Stomach smooth muscle (tissue), 2 donors: Measurements from ENCODE around the gene ROR2.

Experiments
- H3K27ac ChIP-seq: one replicate; pipeline ENCODE4 v1.7.0; 2013; ENCODE audit warnings: mild to moderate bottlenecking, low read length, inconsistent platforms
- H3K27me3 ChIP-seq, 2 donors: one replicate each; pipeline ENCODE4 v1.7.0; 2013; ENCODE audit warnings: low read length in 2 of 2; ENCODE audit not compliant: insufficient read depth in 2 of 2, control insufficient read depth in 1 of 2
- H3K36me3 ChIP-seq, 2 donors: one replicate each; pipeline ENCODE4 v1.7.0; 2013; ENCODE audit warnings: low read length in 2 of 2; ENCODE audit not compliant: control insufficient read depth in 2 of 2, insufficient read depth in 2 of 2
- H3K4me1 ChIP-seq: one replicate; pipeline ENCODE4 v1.7.0; 2013; ENCODE audit warnings: low read length; ENCODE audit not compliant: control insufficient read depth, insufficient read depth
- H3K4me3 ChIP-seq, 2 donors: one replicate each; pipeline ENCODE4 v1.7.0; 2013; ENCODE audit warnings: low read length in 2 of 2
- H3K9ac ChIP-seq, 2 donors: one replicate each; pipeline ENCODE4 v1.7.0; 2013; ENCODE audit warnings: low read length in 2 of 2, mild to moderate bottlenecking in 1 of 2
- H3K9me3 ChIP-seq, 2 donors: one replicate each; pipeline ENCODE4 v1.7.0; 2013; ENCODE audit warnings: low read length in 2 of 2; ENCODE audit not compliant: control insufficient read depth in 2 of 2
- donor health status: healthy.
- donor health status: Pancreatic carcinoma.

Gene ROR2

DNA sequence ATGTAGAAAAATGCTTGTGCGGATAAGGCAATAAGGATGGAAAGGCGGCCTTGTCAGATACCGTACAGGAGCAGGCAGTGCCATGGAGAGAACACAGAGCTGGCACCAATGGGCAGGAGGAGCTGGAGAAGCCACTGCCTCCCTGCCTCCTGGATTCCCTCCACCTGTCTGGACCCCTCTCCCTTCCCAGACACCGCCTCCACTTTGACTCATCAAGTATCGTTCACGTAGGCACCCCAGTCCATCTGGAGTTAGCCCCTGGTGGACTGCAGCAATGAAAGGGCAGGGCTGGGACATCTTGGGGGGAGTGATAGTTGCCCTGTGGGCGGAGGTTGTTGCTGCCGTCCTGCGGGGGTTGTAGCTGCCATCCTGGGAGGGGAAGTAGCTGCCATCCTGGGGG lies 232.0 kb downstream of the ROR2 start:
- H3K36me3 ChIP-seq, result peaks cover 10% of the 10 kb centered on the region in 2 donors
- no peaks in the 10 kb centered on the region for H3K9me3 ChIP-seq
- no peak overlapping the region for H3K9ac ChIP-seq
- no peak overlapping the region for H3K27ac ChIP-seq
- H3K4me3 ChIP-seq, result no peak overlapping the region
- H3K4me1 ChIP-seq, result peaks cover 4% of the 10 kb centered on the region
- no peaks in the 10 kb centered on the region for H3K27me3 ChIP-seq

DNA sequence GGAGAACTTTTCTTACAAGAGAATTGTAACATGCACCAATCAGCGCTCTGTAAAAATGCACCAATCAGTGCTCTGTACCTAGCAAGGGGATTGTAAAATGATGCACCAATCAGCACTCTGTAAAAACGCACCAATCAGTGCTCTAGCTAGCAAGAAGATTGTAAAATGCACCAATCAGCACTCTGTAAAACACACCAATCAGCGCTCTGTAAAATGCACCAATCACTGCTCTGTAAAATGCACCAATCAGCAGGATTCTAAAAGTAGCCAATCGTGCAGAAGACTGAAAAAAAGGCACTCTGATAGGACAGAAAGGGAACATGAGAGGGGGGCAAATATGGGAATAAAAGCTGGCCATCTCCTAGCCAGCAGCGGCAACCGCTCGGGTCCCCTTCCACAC lies 233.2 kb downstream of the ROR2 start:
- no peaks in the 10 kb centered on the region for H3K9me3 ChIP-seq
- H3K9ac ChIP-seq, result no peak overlapping the region
- H3K4me1 ChIP-seq, result peaks cover 4% of the 10 kb centered on the region
- H3K36me3 ChIP-seq, result no peaks in the 10 kb centered on the region
- H3K27ac ChIP-seq, result no peak overlapping the region
- no peak overlapping the region for H3K4me3 ChIP-seq
- H3K27me3 ChIP-seq, result no peaks in the 10 kb centered on the region

DNA sequence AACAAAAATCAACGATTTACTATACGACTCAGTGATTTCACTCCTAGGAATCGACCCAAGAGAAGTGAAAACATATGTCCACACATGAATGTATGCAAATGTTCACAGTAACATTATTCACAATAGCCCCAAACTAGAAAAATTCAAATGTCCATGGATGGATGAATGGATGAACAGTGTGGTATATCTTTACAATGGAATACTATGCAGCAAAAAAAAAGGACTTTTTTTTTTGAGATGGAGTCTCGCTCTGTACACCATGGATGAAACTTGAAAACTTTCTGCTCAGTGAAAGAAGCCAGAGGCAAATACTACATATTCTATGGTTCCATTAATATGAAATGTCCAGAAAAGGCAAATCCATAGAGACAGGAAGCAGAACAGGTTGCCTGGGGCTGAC lies 233.8 kb downstream of the ROR2 start:
- no peak overlapping the region for H3K9ac ChIP-seq
- no peaks in the 10 kb centered on the region for H3K9me3 ChIP-seq
- no peaks in the 10 kb centered on the region for H3K36me3 ChIP-seq
- H3K27ac ChIP-seq, result no peak overlapping the region
- no peak overlapping the region for H3K4me3 ChIP-seq
- no peaks in the 10 kb centered on the region for H3K27me3 ChIP-seq
- peaks cover 4% of the 10 kb centered on the region for H3K4me1 ChIP-seq

DNA sequence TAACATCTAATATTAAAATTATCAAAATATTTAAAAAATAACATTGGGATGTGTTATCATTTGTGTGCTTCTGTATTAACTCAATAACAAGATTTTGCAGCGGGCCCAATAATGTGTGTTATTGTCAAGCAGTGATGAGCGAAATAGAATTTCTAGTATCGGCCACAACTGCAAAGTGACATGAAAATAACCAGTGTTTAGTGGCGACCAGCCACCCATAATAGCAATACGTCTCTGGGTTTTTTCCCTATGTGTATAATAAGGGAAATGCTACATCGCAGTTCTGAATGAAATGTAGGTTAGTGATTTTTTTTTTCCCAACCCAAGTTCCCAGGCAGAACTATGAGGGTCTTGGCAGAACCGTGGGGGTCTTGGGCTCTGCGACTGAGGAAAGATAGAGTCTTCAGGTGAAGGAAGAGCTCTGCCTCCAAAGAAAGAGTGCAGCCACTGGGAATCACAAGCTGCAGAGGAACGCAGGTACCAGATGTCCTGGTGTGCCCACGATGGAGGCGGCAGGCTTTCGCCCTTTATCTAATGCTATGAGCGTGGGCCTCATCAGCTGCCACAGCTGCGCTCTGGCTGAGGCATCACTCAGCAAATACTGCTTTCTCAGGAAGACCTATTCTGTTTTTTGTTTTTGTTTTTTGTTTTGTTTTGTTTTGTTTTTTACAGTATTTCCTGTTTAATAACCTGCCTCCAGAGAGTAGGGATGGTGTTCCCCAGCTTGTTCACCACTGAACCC lies 235.0 kb downstream of the ROR2 start:
- Histone ChIP-seq H3K4me1 (peaks cover 4% of the 10 kb centered on the region), H3K36me3 (no peaks in the 10 kb centered on the region), H3K9me3 (no peaks in the 10 kb centered on the region), H3K27me3 (no peaks in the 10 kb centered on the region), H3K9ac (no peak overlapping the region), H3K27ac (peak overlapping the region; percentile 66), H3K4me3 (peak overlapping the region in 1 of 2 donors; percentile 64)

DNA sequence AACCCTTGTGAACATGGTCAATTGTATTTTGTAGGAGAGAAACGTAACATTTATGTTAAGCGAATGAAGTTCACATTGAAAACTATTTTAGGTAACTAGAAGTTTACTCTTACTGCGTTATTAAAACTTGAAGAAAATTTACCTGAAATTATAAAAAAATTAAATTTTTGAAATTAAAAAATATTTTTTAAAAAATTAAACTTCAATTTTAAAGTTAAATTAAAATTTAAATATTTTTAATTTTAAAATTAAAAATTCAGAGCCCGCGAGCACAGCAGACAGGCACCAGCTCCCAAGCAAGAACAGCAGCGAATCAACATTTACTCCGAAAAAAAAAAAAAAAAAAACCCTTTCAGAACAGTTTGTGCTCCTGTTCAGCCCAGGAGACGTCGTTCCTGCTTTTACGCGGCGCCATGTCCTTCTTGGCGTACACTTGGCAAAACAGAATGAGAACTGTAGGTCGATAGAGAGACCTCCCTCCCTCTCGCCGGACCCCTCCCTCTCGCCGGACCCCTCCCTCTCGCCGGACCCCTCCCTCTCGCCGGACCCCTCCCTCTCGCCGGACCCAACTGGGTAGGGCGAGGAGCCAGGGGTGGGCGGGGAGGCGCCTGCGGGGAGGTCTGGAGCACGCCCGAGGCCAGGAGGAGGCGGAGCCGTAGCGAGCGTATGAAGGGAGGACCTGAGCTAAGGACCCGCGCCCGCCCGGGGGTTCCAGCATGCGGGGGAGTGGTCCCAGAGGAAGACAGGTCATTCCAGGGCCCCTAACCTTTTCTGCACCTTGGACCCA lies 235.8 kb downstream of the ROR2 start:
- Histone ChIP-seq H3K36me3 (no peaks in the 10 kb centered on the region), H3K4me1 (peaks cover 4% of the 10 kb centered on the region), H3K9me3 (no peaks in the 10 kb centered on the region), H3K27ac (peak overlapping the region; percentile 66), H3K4me3 (peak overlapping the region in 1 of 2 donors; percentile 64), H3K9ac (peak overlapping the region in 1 of 2 donors; percentile 13), H3K27me3 (no peaks in the 10 kb centered on the region)

DNA sequence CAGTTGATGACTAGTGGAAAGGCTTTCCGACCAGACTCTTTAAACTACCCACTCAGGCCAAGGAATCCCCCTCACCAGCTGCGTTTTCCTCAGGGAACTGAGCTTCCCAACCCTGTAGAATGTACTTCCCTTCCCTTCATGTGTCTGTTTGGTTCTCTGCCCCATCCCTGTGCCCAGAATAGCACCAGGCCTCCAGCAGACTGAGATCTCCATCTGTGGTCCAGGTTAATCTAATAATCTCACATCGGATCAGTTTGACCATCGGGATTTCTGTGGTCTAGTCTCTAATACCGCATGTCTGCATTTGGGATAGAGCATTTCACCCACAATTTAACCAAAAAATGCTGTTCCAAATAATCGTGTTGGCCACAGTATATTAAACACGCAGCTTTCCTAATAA lies 237.2 kb downstream of the ROR2 start:
- H3K27ac ChIP-seq, result no peak overlapping the region
- H3K4me3 ChIP-seq, result no peak overlapping the region
- H3K4me1 ChIP-seq, result peaks cover 4% of the 10 kb centered on the region
- H3K9me3 ChIP-seq, result no peaks in the 10 kb centered on the region
- no peaks in the 10 kb centered on the region for H3K27me3 ChIP-seq
- H3K36me3 ChIP-seq, result no peaks in the 10 kb centered on the region
- H3K9ac ChIP-seq, result no peak overlapping the region

DNA sequence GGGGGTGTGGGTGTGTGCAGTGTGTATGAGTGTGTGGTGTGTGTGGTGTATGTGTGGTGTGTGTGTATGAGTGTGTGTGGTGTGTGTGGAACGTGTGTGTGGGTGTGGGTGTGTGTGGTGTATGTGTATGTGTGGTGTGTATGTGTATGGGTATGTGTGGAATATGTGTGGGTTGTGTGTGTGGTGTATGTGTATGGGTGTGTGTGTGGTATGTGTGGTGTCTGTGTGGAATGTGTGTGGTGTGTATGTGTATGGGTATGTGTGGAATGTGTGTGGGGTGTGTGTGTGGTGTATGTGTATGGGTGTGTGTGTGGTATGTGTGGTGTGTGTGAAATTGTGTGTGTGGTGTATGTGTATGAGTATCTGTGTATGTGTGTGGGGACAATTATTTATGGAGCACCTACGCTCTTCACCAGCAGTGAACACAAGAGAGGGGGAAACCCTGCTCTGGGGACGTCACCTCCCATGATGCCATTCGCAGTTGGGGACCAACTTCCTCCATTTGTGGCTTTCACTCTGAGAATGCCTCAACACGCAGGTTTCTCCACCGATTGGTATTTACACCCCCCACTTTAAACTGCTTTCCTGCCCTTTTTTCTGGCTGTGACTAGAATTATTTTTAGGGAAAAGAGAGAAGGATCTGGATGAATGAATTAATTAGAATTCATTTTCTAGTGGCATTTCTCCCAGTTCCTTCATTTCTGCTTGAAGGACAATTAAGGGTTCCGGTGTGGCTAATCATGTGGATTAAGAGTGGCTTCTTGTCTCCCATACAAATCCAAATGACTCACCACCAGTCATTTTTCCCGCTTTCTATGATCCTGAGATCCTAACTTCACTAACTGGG lies 238.1 kb downstream of the ROR2 start:
- H3K27ac ChIP-seq, result peak overlapping the region; percentile 6
- H3K9ac ChIP-seq, result no peak overlapping the region
- no peak overlapping the region for H3K4me3 ChIP-seq
- H3K36me3 ChIP-seq, result no peaks in the 10 kb centered on the region
- no peaks in the 10 kb centered on the region for H3K9me3 ChIP-seq
- no peaks in the 10 kb centered on the region for H3K27me3 ChIP-seq
- peaks cover 4% of the 10 kb centered on the region for H3K4me1 ChIP-seq

DNA sequence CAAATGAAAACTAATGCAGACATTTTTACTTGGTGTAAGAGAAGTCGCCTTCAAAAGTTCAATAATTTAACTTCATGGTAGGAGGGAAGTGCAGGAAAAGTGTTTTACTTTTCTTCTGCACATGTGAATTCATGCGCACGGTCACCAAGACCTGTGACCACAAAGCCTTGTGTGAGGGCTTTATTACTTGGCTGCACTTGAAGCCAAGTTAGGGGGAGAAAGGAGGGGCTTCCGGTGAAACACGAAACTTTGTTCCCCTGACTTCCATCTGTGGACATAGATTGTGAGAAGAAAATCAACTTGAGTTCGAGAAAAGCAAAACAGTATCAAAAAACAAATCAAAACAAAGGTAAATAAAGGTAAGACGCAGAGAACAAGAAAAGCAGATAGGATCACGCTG lies 239.9 kb downstream of the ROR2 start:
- H3K27ac ChIP-seq, result no peak overlapping the region
- peaks cover 0 to 4% of the 10 kb centered on the region in 2 donors for H3K9me3 ChIP-seq
- no peak overlapping the region for H3K4me3 ChIP-seq
- peaks cover 2 to 3% of the 10 kb centered on the region in 2 donors for H3K36me3 ChIP-seq
- no peak overlapping the region for H3K9ac ChIP-seq
- H3K4me1 ChIP-seq, result peaks cover 4% of the 10 kb centered on the region
- H3K27me3 ChIP-seq, result no peaks in the 10 kb centered on the region

DNA sequence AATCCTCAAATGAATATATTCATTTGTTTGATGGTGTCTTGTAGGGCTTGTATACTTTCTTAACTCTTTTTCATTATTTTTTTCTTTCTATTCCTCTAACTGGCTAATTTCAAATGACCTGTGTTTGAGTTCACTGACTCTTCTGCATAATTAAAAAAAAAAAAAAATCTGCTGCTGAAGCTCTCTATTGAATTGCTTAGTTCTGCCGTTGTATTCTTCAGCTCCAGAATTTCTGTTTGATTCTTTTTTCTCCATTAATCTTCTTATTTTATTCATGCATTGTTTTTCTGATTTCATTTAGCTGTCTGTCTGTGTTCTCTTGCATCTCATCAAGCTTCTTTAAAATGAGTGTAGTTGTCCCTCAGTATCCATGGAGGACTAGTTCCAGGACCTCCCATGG lies 244.6 kb downstream of the ROR2 start:
- Histone ChIP-seq H3K4me3 (no peak overlapping the region), H3K36me3 (peaks cover 2 to 3% of the 10 kb centered on the region in 2 donors), H3K27me3 (no peaks in the 10 kb centered on the region)

DNA sequence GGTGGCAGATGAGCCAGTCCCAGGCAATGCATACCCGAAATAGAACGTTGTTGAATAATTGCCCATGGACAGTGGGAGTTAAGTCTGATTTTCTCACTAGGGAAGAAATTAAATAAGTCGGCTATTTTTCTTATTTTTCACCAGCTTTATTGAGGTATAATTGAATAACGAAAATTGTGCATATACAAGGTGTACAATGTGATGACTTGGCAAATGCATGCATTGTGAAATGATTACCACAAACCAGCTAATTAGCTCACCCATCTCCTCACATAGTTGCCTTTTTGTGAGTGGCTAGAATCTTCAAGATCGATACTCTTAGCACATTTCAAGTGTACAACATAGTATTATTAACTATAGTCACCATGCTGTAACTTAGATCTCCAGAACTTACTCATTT lies 249.6 kb downstream of the ROR2 start:
- H3K27me3 ChIP-seq, result no peaks in the 10 kb centered on the region
- peaks cover 0 to 3% of the 10 kb centered on the region in 2 donors for H3K9me3 ChIP-seq
- no peaks in the 10 kb centered on the region for H3K4me1 ChIP-seq
- H3K27ac ChIP-seq, result no peak overlapping the region
- H3K4me3 ChIP-seq, result no peak overlapping the region
- H3K36me3 ChIP-seq, result no peaks in the 10 kb centered on the region
- H3K9ac ChIP-seq, result no peak overlapping the region

More for the DNA sequence above, 244.6 kb downstream of the ROR2 start:
- Histone ChIP-seq H3K4me1 (no peaks in the 10 kb centered on the region), H3K27ac (no peak overlapping the region), H3K9me3 (peaks cover 3 to 4% of the 10 kb centered on the region in 2 donors), H3K9ac (no peak overlapping the region)
